OCI-LY1 (cell line): ENCODE measurements around the gene MEIOSIN.

ENCODE experiments used
- H2AFZ ChIP-seq: fragments of 200-600 bp; sonication (generic), shearing (Covaris generic); 2 replicates; pipeline ENCODE4 v1.6.0; 2014; ENCODE audit warnings: antibody characterized with exemption, mild to moderate bottlenecking, low read length
- H3F3A ChIP-seq: fragments of 200-600 bp; sonication (generic), shearing (Covaris generic); 2 replicates; pipeline ENCODE4 v1.6.0; 2014; ENCODE audit warnings: mild to moderate bottlenecking, antibody characterized with exemption, low read length, moderate library complexity; ENCODE audit not compliant: insufficient read depth
- H3K27ac ChIP-seq: fragments of 200-600 bp; sonication (generic); 2 replicates; pipeline ENCODE4 v1.5.1; 2014; ENCODE audit warnings: low read length, mixed run types, mild to moderate bottlenecking, low read depth; ENCODE audit not compliant: poor library complexity, severe bottlenecking
- H3K27me3 ChIP-seq: fragments of 200-600 bp; sonication (generic); 2 replicates; pipeline ENCODE4 v1.6.0; 2014; ENCODE audit warnings: antibody characterized with exemption, mild to moderate bottlenecking, low read length, moderate library complexity; ENCODE audit not compliant: insufficient read depth
- H3K36me3 ChIP-seq: fragments of 200-600 bp; sonication (generic); 2 replicates; pipeline ENCODE4 v1.6.1; 2014; ENCODE audit warnings: mild to moderate bottlenecking, antibody characterized with exemption, low read length, moderate library complexity, mixed read lengths; ENCODE audit not compliant: insufficient read depth
- H3K4me1 ChIP-seq: fragments of 200-600 bp; sonication (generic); 2 replicates; pipeline ENCODE4 v1.5.1; 2014; ENCODE audit warnings: mild to moderate bottlenecking, low read length, moderate library complexity; ENCODE audit not compliant: insufficient read depth, severe bottlenecking
- H3K4me2 ChIP-seq: fragments of 200-600 bp; sonication (generic), shearing (Covaris generic); 2 replicates; pipeline ENCODE4 v1.6.1; 2014; ENCODE audit warnings: low read length
- H3K4me3 ChIP-seq: fragments of 200-600 bp; sonication (generic); 2 replicates; pipeline ENCODE4 v1.5.1; 2014; ENCODE audit warnings: low read length, low read depth, mild to moderate bottlenecking, mixed read lengths; ENCODE audit not compliant: poor library complexity, severe bottlenecking
- H3K79me2 ChIP-seq: fragments of 200-600 bp; shearing (Covaris generic); 2 replicates; pipeline ENCODE4 v1.6.1; 2016; ENCODE audit warnings: mixed run types, low read length, mixed read lengths; ENCODE audit not compliant: insufficient read depth
- H3K9ac ChIP-seq: fragments of 200-600 bp; sonication (generic), shearing (Covaris generic); 2 replicates; pipeline ENCODE4 v1.6.1; 2014; ENCODE audit warnings: mild to moderate bottlenecking, low read length, mixed read lengths
- H3K9me2 ChIP-seq: fragments of 200-600 bp; sonication (generic), shearing (Covaris generic); 2 replicates; pipeline ENCODE4 v1.6.1; 2014; ENCODE audit warnings: low read depth, mild to moderate bottlenecking, low read length, mixed read lengths
- H3K9me3 ChIP-seq: fragments of 200-600 bp; shearing (Covaris generic); 2 replicates; pipeline ENCODE4 v1.6.1; 2014; ENCODE audit warnings: low read length, mixed read lengths
- H4K20me1 ChIP-seq: fragments of 200-600 bp; sonication (generic), shearing (Covaris generic); 2 replicates; pipeline ENCODE4 v1.6.0; 2016; ENCODE audit warnings: mild to moderate bottlenecking, low read length; ENCODE audit not compliant: insufficient read depth
- CTCF ChIP-seq: fragments of 200-600 bp; sonication (generic), shearing (Covaris generic); IDR thresholded peaks from 2 replicates; pipeline ENCODE4 v1.5.1; 2017; ENCODE audit warnings: mild to moderate bottlenecking, antibody characterized with exemption, low read length, moderate library complexity, mixed read lengths
- EZH2 ChIP-seq: fragments of 200-600 bp; sonication (generic), shearing (Covaris generic); IDR thresholded peaks from 2 replicates; pipeline ENCODE4 v1.8.0; 2017; ENCODE audit warnings: borderline replicate concordance, mixed run types, mild to moderate bottlenecking, antibody characterized with exemption, low read length, moderate library complexity, mixed read lengths

Gene MEIOSIN

GRCh38 chr19:45812297-45812696, 79.1 kb downstream of the MEIOSIN start:
- H3K79me2 ChIP-seq, result no peaks in the 10 kb centered on the region
- TF ChIP-seq CTCF (no peak), EZH2 (no peak)
- no peaks in the 10 kb centered on the region for H3K9me3 ChIP-seq
- H2AFZ ChIP-seq, result no peak overlapping the region
- peaks cover 8% of the 10 kb centered on the region for H3K36me3 ChIP-seq
- peaks cover 13% of the 10 kb centered on the region for H3K4me1 ChIP-seq
- no peaks in the 10 kb centered on the region for H3K9me2 ChIP-seq
- no peaks in the 10 kb centered on the region for H4K20me1 ChIP-seq
- H3F3A ChIP-seq, result no peaks in the 10 kb centered on the region; the same call in 1 of the 2 replicates
- no peak overlapping the region for H3K4me3 ChIP-seq
- H3K4me2 ChIP-seq, result no peak overlapping the region
- H3K27me3 ChIP-seq, result no peaks in the 10 kb centered on the region
- no peak overlapping the region for H3K9ac ChIP-seq
- no peak overlapping the region for H3K27ac ChIP-seq
